ENCODE results near the gene MRPL27. TPM values are rescaled to one million over a fixed set of nuclear protein-coding genes. Genes with fewer than 3 reads are reported as not detected.

MRPL27 gene
- total RNA-seq, 2 donors from 2014 or later = 70.9 to 76.7 TPM

- DNase-seq = peak; percentile 80
These were observed 25.7 kb downstream of the MRPL27 start for GRCh38 chr17:50347117-50347893.

GRCh38 chr17:50346313-50347116 lies 26.5 kb downstream of the MRPL27 start:
- H3K9me3 Mint-ChIP-seq = no peaks in the 10 kb centered on the region
- peaks cover 16% of the 10 kb centered on the region for H3K36me3 Mint-ChIP-seq (ENCODE audit: low read depth)
- H3K27ac Mint-ChIP-seq = peak overlapping the region; percentile 91
- H3K9me3 ChIP-seq (ENCODE audit: control insufficient read depth, low read length) = no peaks in the 10 kb centered on the region
- no peak overlapping the region for H3K27ac ChIP-seq (ENCODE audit: low read depth, low read length)
- 1% methylated on average over 13 to 57 of the region's 57 CpGs for WGBS, 2 experiments (ENCODE audit: insufficient coverage in 1 of 2, insufficient read length in 1 of 2)
- H3K36me3 ChIP-seq (ENCODE audit: control insufficient read depth, insufficient read depth, low read length) = no peaks in the 10 kb centered on the region
- peak overlapping the region; percentile 53 for H3K9ac ChIP-seq (ENCODE audit: extremely low read depth, low read length, poor library complexity, severe bottlenecking)
- peak overlapping the region; percentile 94 for H3K4me3 Mint-ChIP-seq
- no peak for TF ChIP-seq CTCF (conservative IDR thresholded peaks at IDR 0.05)
- H3K4me1 Mint-ChIP-seq = peaks cover 28% of the 10 kb centered on the region
- peaks cover 10% of the 10 kb centered on the region for H3K4me1 ChIP-seq (ENCODE audit: control insufficient read depth, insufficient read depth, low read length)
- H3K4me3 ChIP-seq (ENCODE audit: low read length) = peak overlapping the region; percentile 87
- H3K27me3 ChIP-seq (ENCODE audit: control insufficient read depth, insufficient read depth, low read length, poor library complexity, severe bottlenecking) = peaks cover 10% of the 10 kb centered on the region
- H3K27me3 Mint-ChIP-seq (ENCODE audit: insufficient read depth) = peaks cover 16% of the 10 kb centered on the region
- DNase-seq = peak; percentile 89

More at GRCh38 chr17:50347117-50347893, 25.7 kb downstream of the MRPL27 start:
- peak overlapping the region; percentile 87 for H3K4me3 ChIP-seq (ENCODE audit: low read length)
- Mint-ChIP-seq H3K27me3 (ENCODE audit: insufficient read depth) (peaks cover 16% of the 10 kb centered on the region), H3K4me3 (peak overlapping the region; percentile 94), H3K9me3 (no peaks in the 10 kb centered on the region), H3K4me1 (peaks cover 28% of the 10 kb centered on the region), H3K36me3 (ENCODE audit: low read depth) (peaks cover 23% of the 10 kb centered on the region), H3K27ac (peak overlapping the region; percentile 91)
- H3K9ac ChIP-seq (ENCODE audit: extremely low read depth, low read length, poor library complexity, severe bottlenecking) = peak overlapping the region; percentile 53
- WGBS, 2 experiments (ENCODE audit: insufficient coverage in 1 of 2, insufficient read length in 1 of 2) = 20 to 22% methylated on average over 8 to 17 of the region's 17 CpGs
- H3K9me3 ChIP-seq (ENCODE audit: control insufficient read depth, low read length) = no peaks in the 10 kb centered on the region
- H3K27me3 ChIP-seq (ENCODE audit: control insufficient read depth, insufficient read depth, low read length, poor library complexity, severe bottlenecking) = peaks cover 10% of the 10 kb centered on the region
- peaks cover 10% of the 10 kb centered on the region for H3K4me1 ChIP-seq (ENCODE audit: control insufficient read depth, insufficient read depth, low read length)
- TF ChIP-seq CTCF (conservative IDR thresholded peaks at IDR 0.05) = no peak
- no peak overlapping the region for H3K27ac ChIP-seq (ENCODE audit: low read depth, low read length)
- no peaks in the 10 kb centered on the region for H3K36me3 ChIP-seq (ENCODE audit: control insufficient read depth, insufficient read depth, low read length)

- no peak within 1 kb of the TSS for H3K27ac ChIP-seq (ENCODE audit: low read depth, low read length)
These were observed 27.3 kb downstream of the MRPL27 start, which contains the start of gene XYLT2 for GRCh38 chr17:50345432-50346312. XYLT2 (plus strand) TSS chr17:50346126; CDS start chr17:50346141, 15 bp downstream.

More at GRCh38 chr17:50345432-50346312, 27.3 kb downstream of the MRPL27 start, which contains the start of gene XYLT2:
- Mint-ChIP-seq H3K4me1 (peaks cover 28% of the 10 kb centered on the region), H3K4me3 (peak within 1 kb of the TSS; percentile 94), H3K36me3 (ENCODE audit: low read depth) (peaks cover 10% of the 10 kb centered on the region), H3K27ac (peak within 1 kb of the TSS; percentile 91), H3K27me3 (ENCODE audit: insufficient read depth) (peaks cover 16% of the 10 kb centered on the region), H3K9me3 (no peaks in the 10 kb centered on the region)
- DNase-seq = peak; percentile 96
- no peaks in the 10 kb centered on the region for H3K9me3 ChIP-seq (ENCODE audit: control insufficient read depth, low read length)
- H3K36me3 ChIP-seq (ENCODE audit: control insufficient read depth, insufficient read depth, low read length) = no peaks in the 10 kb centered on the region
- no peak for TF ChIP-seq CTCF (conservative IDR thresholded peaks at IDR 0.05)
- 6 to 20% methylated on average over 21 to 87 of the region's 87 CpGs for WGBS, 2 experiments (ENCODE audit: insufficient coverage in 1 of 2, insufficient read length in 1 of 2)
- peak within 1 kb of the TSS; percentile 53 for H3K9ac ChIP-seq (ENCODE audit: extremely low read depth, low read length, poor library complexity, severe bottlenecking)
- peaks cover 10% of the 10 kb centered on the region for H3K27me3 ChIP-seq (ENCODE audit: control insufficient read depth, insufficient read depth, low read length, poor library complexity, severe bottlenecking)
- H3K4me3 ChIP-seq (ENCODE audit: low read length) = peak within 1 kb of the TSS; percentile 87
- peaks cover 10% of the 10 kb centered on the region for H3K4me1 ChIP-seq (ENCODE audit: control insufficient read depth, insufficient read depth, low read length)

Data from endodermal cell (in vitro differentiated cells).